GM21786 (cell line): Measurements from ENCODE around the gene NQO2.
"Not testable (repeated sequence)": the region's sequence is repeated elsewhere in the genome, so short reads cannot be mapped to it uniquely, and the experiment has no call there.

Source experiments
- ATAC-seq: cut with Tn5 transposase; IDR thresholded peaks from one replicate; pipeline ENCODE4 v1.9.1; 2021; ENCODE audit not compliant: unreplicated experiment

NQO2 gene

GRCh38 chr6:3011592-3011991, 11.9 kb downstream of the NQO2 start:
- ATAC-seq: no peak

GRCh38 chr6:3013486-3013885, 13.8 kb downstream of the NQO2 start:
- no peak for ATAC-seq

DNA sequence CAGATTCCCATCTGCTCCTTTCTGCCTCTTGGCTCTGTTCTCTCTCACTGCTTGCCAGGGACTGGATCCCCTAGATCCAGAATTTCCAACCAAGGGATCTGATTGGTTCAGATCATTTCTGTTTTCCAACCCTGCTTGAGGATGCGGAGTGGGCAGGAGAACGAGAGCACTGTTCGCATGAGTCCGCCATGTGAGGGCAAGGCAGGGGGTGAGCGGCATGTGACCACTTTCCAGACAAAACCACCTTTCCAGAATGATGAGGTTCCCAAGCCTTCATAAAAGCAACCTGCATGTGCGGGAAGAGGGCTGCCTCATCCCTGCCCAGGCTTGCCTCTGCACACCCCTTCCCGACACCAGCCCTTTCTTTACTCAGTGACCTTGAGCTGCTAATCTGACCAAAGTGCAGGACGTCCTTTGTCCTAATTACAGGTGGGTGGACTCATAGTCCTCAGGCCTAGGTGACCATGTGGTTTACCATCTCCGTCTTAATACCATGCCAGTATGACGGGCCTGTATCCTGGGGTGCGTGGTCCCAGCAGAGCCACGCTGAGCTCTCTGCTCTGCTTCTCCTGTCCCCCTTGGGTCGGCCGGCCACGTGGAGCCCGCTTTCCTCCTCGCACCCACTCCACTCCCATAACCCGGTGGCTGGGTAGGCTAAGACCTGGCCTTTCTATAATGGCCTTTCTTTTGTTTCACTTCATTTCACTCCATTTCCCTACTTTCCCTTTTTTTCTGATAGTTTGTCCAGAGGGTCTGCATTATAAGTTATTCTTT, 14.4 kb downstream of the NQO2 start:
- ATAC-seq: no peak

DNA sequence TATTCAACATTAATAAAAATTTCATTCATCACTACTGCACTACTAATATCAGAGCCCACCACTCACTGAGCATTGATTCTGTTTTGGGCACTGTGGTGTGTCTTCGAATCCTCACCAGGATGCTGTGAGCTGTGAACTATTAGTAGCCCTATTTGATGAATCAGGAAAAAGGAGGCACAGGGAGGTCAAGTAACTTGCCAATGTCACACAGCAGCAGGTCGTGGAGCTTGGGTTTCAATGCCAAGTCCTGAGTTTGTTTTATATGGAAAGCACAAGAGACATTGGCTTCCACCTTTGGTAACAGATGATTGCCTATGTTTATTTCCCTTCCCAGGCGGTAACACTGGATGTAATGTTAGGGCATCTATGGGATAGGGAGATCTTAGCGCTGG, 15.0 kb downstream of the NQO2 start:
- ATAC-seq: no peak

DNA sequence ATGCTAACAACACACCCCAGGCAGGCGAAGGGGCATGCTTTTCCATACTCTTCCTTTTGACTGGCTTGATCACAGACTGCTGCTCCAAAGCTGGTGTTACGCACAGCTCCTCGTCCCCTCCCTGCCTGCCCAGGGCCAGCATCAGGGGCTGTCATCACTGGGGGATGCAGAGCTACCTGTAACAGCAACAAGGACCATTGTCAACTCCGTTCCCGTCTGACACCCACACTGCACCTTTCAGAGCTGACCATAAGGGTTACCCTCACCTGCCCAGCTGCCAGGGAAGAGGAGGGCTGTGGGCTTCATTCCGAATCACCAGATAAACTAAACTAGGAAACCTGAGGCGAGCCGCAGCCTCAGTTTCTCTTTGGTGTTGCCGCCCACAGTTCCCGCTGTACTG, 15.4 kb downstream of the NQO2 start:
- no peak for ATAC-seq

- no peak for ATAC-seq
Observed at GRCh38 chr6:3016473-3017280, 17.0 kb downstream of the NQO2 start.

DNA sequence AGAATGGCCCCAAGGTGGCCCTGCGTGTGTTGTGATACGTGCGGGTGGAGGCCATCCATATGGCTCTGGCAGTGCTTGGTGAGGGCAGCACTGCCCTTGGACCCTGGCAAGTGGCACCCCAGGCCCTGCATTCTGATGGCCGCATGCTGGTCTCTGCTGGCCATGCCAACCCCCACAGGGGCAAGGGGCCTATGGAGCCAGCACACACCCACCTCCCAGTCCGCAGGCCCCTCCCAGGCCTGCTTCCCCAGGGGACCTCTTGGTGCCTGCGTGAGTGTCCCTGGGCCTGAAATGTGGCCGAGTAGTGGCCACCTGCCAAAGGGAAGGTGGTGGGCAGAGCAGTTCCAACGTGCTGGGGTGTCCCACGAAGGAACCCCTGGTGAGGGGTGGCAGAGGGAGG, 17.6 kb downstream of the NQO2 start:
- no peak for ATAC-seq

DNA sequence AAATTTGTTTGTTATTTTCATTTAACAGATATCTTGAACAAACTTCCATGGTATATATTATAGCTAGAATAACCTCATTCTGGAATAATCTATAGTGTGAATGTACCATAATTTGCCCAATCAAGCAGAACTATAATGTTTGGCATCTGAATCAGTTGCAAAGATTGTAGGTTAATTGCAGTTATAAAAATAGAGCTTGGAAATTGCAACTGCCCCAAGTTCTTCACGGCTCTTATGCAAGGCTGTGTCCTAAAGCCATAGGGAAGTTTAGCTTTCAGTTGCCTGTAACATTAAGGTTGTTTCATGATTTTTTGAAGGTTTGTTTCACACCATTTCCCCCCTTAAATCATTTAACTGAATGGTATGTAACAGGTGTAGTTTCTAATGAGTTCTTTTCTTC, 19.4 kb downstream of the NQO2 start:
- no peak for ATAC-seq

- no peak for ATAC-seq
Observed at GRCh38 chr6:3019749-3020320, 20.1 kb downstream of the NQO2 start.

DNA sequence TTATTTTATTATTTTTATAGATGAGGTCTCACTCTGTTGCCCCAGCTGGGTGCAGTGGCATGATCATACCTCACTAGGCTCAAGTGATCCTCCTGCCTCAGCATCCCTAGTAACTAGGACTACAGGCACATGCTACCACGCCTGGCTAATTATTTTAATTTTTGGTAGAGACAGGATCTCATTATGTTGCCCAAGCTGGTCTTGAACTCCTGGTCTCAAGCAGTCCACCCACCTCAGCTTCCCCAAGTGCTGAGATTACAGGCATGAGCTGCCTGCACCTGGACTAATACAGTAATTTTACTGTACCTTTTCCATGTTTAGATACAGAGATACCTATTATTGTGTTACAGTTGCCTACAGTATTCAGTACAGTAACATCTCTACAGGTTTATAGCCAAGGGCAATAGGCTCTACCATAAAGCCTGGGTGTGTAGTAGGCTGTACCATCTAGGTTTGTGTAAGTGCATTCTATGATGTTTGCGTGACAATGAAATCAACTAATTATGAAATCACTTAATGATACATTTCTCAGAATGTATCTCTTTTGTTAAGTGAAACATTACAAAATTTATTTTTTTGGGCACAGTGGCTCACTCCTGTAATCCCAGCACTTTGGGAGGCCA, 21.4 kb downstream of the NQO2 start:
- not testable (repeated sequence) for ATAC-seq

GRCh38 chr6:3022765-3023662, 23.3 kb downstream of the NQO2 start:
- no peak for ATAC-seq

GRCh38 chr6:3023663-3024483, 24.2 kb downstream of the NQO2 start:
- ATAC-seq: peak; percentile 84

DNA sequence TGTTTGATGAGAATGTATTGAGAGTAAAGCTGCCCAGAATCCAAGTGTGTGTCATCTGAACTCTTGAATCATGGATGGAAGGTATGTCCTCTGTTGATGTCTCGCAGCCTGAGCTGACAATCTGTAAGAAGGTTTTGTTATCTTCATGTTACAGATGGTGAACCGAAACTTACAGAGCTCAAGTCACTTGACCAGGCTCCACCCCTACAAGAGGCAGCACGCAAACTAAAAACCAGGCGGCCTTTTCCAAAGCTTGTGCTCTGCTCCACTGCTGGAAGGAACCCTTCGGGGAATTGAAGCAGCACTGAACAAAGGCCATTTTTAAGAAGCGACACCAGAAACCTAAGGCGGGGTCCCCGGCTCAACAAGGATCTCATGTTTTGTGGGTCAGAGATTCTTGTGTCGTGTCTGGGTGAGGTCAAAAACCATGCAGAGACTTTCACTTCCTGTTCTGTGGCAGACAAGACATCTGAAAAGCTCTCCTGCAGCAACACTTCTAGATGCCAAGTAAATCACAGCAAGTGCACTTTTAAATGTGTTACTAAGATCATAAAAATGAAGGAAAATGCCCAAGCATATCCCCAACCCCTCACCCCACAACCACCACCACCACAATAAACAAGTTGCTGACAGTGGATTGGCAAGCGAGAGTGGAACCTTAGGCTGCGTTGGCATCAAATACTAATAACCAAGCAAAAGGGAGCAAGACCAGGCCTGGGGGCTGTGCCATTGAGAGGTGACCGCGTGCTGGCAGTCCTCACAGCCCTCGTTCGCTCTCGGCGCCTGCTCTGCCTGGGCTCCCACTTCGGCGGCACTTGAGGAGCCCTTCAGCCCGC, 27.3 kb downstream of the NQO2 start:
- peak; percentile 64 for ATAC-seq

DNA sequence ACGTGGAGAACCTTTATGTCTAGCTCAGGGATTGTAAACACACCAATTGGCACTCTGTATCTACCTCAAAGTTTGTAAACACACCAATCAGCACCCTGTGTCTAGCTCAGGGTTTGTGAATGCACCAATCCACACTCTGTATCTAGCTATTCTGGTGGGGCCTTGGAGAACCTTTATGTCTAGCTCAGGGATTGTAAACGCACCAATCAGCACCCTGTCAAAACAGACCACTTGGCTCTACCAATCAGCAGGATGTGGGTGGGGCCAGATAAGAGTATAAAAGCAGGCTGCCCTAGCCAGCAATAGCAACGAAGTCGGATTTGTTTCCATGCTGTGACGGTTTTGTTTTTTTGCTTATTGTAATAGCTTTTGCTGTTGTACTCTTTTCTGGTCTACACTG, 28.5 kb downstream of the NQO2 start:
- not testable (repeated sequence) for ATAC-seq

DNA sequence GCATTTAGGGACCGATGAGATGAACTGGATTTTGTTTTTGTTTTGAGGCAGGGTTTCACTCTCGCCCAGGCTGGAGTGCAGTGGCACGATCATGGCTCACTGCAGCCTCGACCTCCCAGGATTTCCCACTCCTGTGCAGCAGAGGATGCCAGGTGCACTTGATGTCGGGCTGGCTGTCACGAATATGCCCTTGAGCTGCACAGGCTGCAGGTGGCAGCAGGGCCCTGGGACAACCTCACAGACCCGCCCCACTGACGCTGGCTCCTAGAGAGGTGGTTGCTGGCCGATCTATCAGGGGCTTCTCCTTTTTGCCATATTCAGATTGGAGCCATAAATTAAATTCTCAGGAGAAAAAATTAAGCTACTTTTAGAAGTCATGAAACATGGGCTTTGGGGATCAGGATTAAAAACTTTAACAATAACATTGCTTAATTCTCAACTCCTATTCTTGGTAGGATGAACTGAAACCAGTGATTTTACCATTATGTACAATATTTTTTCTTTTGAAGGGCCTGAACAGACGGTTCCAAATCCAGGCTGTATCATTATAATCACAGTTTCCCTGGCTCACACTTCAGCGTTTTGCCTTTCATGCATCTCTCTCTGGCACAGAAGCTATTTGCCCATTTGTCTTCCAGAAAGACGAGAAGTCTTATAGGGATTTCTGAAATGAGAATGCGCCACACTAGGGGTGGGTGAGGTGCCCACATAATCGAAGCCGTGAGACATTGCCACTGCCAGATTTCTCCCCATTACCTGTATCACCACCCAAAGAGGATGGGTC, 32.4 kb downstream of the NQO2 start:
- ATAC-seq: no peak

GRCh38 chr6:3032986-3033385, 33.3 kb downstream of the NQO2 start:
- ATAC-seq: no peak

DNA sequence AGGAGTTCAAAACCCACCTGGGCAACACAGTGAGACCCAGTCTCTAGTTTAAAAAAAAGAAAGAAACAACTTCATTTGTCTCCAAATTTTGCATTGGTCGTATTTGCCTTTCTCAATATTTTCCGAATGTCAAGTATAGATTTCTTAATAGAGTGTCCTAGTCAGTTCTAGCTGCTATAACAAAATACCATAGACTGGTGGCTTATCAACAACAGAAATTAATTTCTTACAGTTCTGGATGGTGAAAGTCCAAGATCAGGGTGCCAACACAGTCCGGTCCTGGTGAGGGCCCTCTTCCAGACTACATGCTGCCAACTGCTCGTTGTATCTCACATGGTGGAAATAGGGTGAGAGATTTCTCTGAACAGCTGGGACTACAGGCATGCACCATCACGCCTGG, 34.0 kb downstream of the NQO2 start:
- ATAC-seq: no peak

DNA sequence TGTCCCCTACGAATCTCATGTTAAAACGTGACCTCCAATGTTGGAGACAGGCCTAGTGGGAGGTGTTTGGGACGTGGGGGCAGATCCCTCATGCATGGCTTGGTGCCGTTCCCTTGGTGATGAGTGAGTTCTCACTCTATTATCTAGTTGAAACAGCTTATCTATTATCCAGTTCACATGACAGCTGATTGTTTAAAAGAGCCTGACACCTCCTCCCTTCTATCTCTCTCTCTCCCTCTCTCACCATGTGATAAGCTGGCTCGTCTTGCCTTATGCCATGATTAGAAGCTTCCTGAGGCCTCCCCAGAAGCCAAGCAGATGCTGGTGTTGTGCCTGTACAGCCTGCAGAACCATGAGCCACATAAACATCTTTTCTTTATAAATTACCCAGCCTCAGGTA, 35.7 kb downstream of the NQO2 start:
- ATAC-seq: no peak
